HCT116 (cell line): ENCODE results near the gene PLCH2. TPM values are rescaled to one million over a fixed set of nuclear protein-coding genes. Genes with fewer than 3 reads are reported as not detected.

Experiments
- ATAC-seq: fragments of 200-7000 bp; cut with Tn5 transposase; 2 replicates; pipeline ENCODE4 v1.9.1; 2020; ENCODE audit warnings: mild to moderate bottlenecking, moderate library complexity
- BruUV-seq: library from RNA; stranded (reverse); fragments of 400-500 nt; replicated peaks from 2 replicates; lab custom pipeline; 2021; lab: Mats Ljungman, UMichigan
- CTCF ChIA-PET: fragments of 300-600 bp; sonication (Branson Sonifier 250); formaldehyde crosslinking; loops from one replicate; lab custom pipeline; 2021; ENCODE audit warnings: antibody characterized with exemption; lab: Charles Lee
- POLR2A ChIA-PET: fragments of 300-600, 350-600 bp; sonication (Branson Sonifier 250); formaldehyde crosslinking; loops from one replicate; lab custom pipeline; 2021; ENCODE audit warnings: antibody characterized with exemption; lab: Charles Lee
- RAD21 ChIA-PET, 2 experiments: fragments of 300-600 bp; sonication (Branson Sonifier 250); formaldehyde crosslinking; loops; one replicate each; lab custom pipeline; 2023; ENCODE audit warnings: low total read pairs in 2 of 2; ENCODE audit not compliant: uncharacterized antibody in 2 of 2, unreplicated experiment in 2 of 2, low non-redundant PET in 1 of 2; lab: Charles Lee
- DNase-seq: peaks from one replicate; pipeline ENCODE4 v3.0.0-alpha.2; 2010; ENCODE audit warnings: low read depth, low spot score
- H2AFZ ChIP-seq: fragments of 200-600 bp; shearing (Covaris generic), sonication (generic); 2 replicates; pipeline ENCODE4 v1.6.1; 2017; ENCODE audit warnings: low read depth, mixed run types, mixed read lengths, antibody characterized with exemption, low read length; ENCODE audit not compliant: poor library complexity, severe bottlenecking
- H3K27ac ChIP-seq: 2 replicates; pipeline ENCODE4 v1.5.1; 2012; ENCODE audit warnings: low read depth, low read length
- H3K27me3 ChIP-seq: fragments of 200-600 bp; sonication (generic); 2 replicates; pipeline ENCODE4 v1.6.1; 2016; ENCODE audit warnings: mixed run types, low read length, mixed read lengths; ENCODE audit not compliant: insufficient read depth
- H3K36me3 ChIP-seq, 2 experiments: fragments of 200-500 bp in 1 of 2; fragments of 200-600 bp in 1 of 2; sonication (Bioruptor generic) in 1 of 2; sonication (generic) in 1 of 2; 2 replicates each; pipeline versions ENCODE4 v1.5.1 to v1.6.1; 2014 to 2016; ENCODE audit warnings: low read length in 2 of 2, inconsistent platforms in 1 of 2, mixed read lengths in 1 of 2, mixed run types in 1 of 2; ENCODE audit not compliant: insufficient read depth in 2 of 2, control insufficient read depth in 1 of 2
- H3K4me1 ChIP-seq, 2 experiments: fragments of 200-600 bp in 1 of 2; sonication (generic) in 1 of 2; 2 replicates each; pipeline versions ENCODE4 v1.5.1 to v1.6.1; 2012 to 2017; ENCODE audit warnings: low read length in 2 of 2, inconsistent platforms in 1 of 2, mild to moderate bottlenecking in 1 of 2, mixed read lengths in 1 of 2, mixed run types in 1 of 2, moderate library complexity in 1 of 2; ENCODE audit not compliant: insufficient read depth in 2 of 2, control insufficient read depth in 1 of 2
- H3K4me2 ChIP-seq: fragments of 200-600 bp; sonication (generic); 2 replicates; pipeline ENCODE4 v1.6.1; 2017; ENCODE audit warnings: mixed run types, low read length, mixed read lengths
- H3K4me3 ChIP-seq, 2 experiments: fragments of 200-600 bp in 1 of 2; sonication (generic) in 1 of 2; replicated peaks in 1 of 2; 2 replicates each; pipeline ENCODE4 v1.5.1; 2011 to 2016; ENCODE audit warnings: low read length in 2 of 2, control low read depth in 1 of 2, low read depth in 1 of 2, mild to moderate bottlenecking in 1 of 2, mixed read lengths in 1 of 2, mixed run types in 1 of 2
- H3K79me2 ChIP-seq: fragments of 200-600 bp; sonication (generic); 2 replicates; pipeline ENCODE4 v1.6.1; 2017; ENCODE audit warnings: mild to moderate bottlenecking, mixed run types, low read length, moderate library complexity, mixed read lengths; ENCODE audit not compliant: insufficient read depth
- H3K9ac ChIP-seq: fragments of 200-600 bp; sonication (generic); 2 replicates; pipeline ENCODE4 v1.6.1; 2016; ENCODE audit warnings: low read length, mixed read lengths
- H3K9me2 ChIP-seq: fragments of 200-600 bp; sonication (generic), shearing (Covaris generic); 2 replicates; pipeline ENCODE4 v1.6.1; 2017; ENCODE audit warnings: mixed run types, mild to moderate bottlenecking, moderate library complexity; ENCODE audit not compliant: insufficient read depth
- H3K9me3 ChIP-seq, 2 experiments: fragments of 200-500 bp in 1 of 2; fragments of 200-600 bp in 1 of 2; sonication (Bioruptor generic) in 1 of 2; sonication (generic) in 1 of 2; 2 replicates each; pipeline ENCODE4 v1.6.1; 2014 to 2017; ENCODE audit warnings: low read length in 2 of 2, mixed read lengths in 2 of 2, inconsistent platforms in 1 of 2, low read depth in 1 of 2, mild to moderate bottlenecking in 1 of 2, mixed run types in 1 of 2, moderate library complexity in 1 of 2; ENCODE audit not compliant: control insufficient read depth in 1 of 2, insufficient read depth in 1 of 2
- H4K20me1 ChIP-seq: fragments of 200-600 bp; sonication (generic), shearing (Covaris generic); 2 replicates; pipeline ENCODE4 v1.6.1; 2017; ENCODE audit warnings: mixed run types, mild to moderate bottlenecking, moderate library complexity; ENCODE audit not compliant: insufficient read depth
- CTCF ChIP-seq, 3 experiments: fragments of 200-600 bp in 1 of 3; sonication (generic) in 1 of 3; IDR thresholded peaks in 2 of 3; conservative IDR thresholded peaks in 1 of 3; 2 replicates each; pipeline ENCODE4 v1.5.1; 2012 to 2017; ENCODE audit warnings: low read depth in 2 of 3, low read length in 2 of 3, antibody characterized with exemption in 1 of 3, borderline replicate concordance in 1 of 3, control low read depth in 1 of 3, mild to moderate bottlenecking in 1 of 3, mixed read lengths in 1 of 3, mixed run types in 1 of 3, moderate library complexity in 1 of 3; ENCODE audit not compliant: insufficient read depth in 1 of 3
- ELF1 ChIP-seq: IDR thresholded peaks from 2 replicates; pipeline ENCODE4 v1.6.1; 2012; ENCODE audit warnings: low read depth, borderline replicate concordance
- EZH2phosphoT487 ChIP-seq: fragments of 200-600 bp; IDR thresholded peaks from 2 replicates; pipeline ENCODE4 v1.6.1; 2018; ENCODE audit warnings: antibody characterized with exemption, borderline replicate concordance
- MAX ChIP-seq: IDR thresholded peaks from 2 replicates; pipeline ENCODE4 v1.6.1; 2012
- POLR2AphosphoS5 ChIP-seq: IDR thresholded peaks from 2 replicates; pipeline ENCODE4 v1.6.1; 2011; ENCODE audit warnings: mild to moderate bottlenecking, low read depth, low read length, moderate library complexity
- ZBTB33 ChIP-seq: IDR thresholded peaks from 2 replicates; pipeline ENCODE4 v1.6.1; 2011; ENCODE audit warnings: mild to moderate bottlenecking, low read length, moderate library complexity; ENCODE audit not compliant: insufficient replicate concordance; ENCODE audit errors: extremely low read depth
- ZFX ChIP-seq: fragments of 450-650 bp; IDR thresholded peaks from 2 replicates; pipeline ENCODE4 v1.6.1; 2017
- intact Hi-C: fragments of 100-400 bp; cut with micrococcal nuclease; formaldehyde crosslinking; loops from 2 replicates; pipeline ENCODE4 v1.10.0; 2022
- total RNA-seq: library from RNA; stranded (reverse); gene quantifications from one replicate; pipeline ENCODE4 v1.2.1, GENCODE V29; 2021; ENCODE audit not compliant: unreplicated experiment

The PLCH2 gene
- total RNA-seq, 1 experiment from 2014 or later, result 2.0 TPM

GRCh38 chr1:2473198-2473597 is 2.9 kb upstream of the PLCH2 start:
- no peak for ATAC-seq

More at GRCh38 chr1:2473198-2473597, 2.9 kb upstream of the PLCH2 start:
- Histone ChIP-seq H3K9me2 (no peaks in the 10 kb centered on the region), H2AFZ (no peak overlapping the region), H3K9me3 (no peaks in the 10 kb centered on the region), H3K9ac (no peak overlapping the region), H3K4me1 (no peaks in the 10 kb centered on the region), H4K20me1 (no peaks in the 10 kb centered on the region), H3K36me3 (no peaks in the 10 kb centered on the region), H3K4me2 (no peak overlapping the region), H3K4me3 (no peak overlapping the region), H3K27ac (no peak overlapping the region), H3K79me2 (no peaks in the 10 kb centered on the region), H3K27me3 (no peaks in the 10 kb centered on the region)
- TF ChIP-seq EZH2phosphoT487 (no peak), MAX (no peak), ZBTB33 (no peak), ZFX (no peak), ELF1 (no peak), POLR2AphosphoS5 (no peak), CTCF (IDR thresholded peaks at IDR 0.05 in 2 of 3, conservative IDR thresholded peaks at IDR 0.05 in 1 of 3; ENCODE audit: borderline replicate concordance in 1 of 3, insufficient read depth in 1 of 3, low read depth in 2 of 3, low read length in 2 of 3) (no peak)
- DNase-seq, result no peak
- ChIA-PET POLR2A (no interaction called here), CTCF (no interaction called here), RAD21 (no interaction called here)
- intact Hi-C loops, result no loop called here
- BruUV-seq, result no TSS peak
